ENCODE measurements around the gene CLK4. TPM values are rescaled to one million over a fixed set of nuclear protein-coding genes. Genes with fewer than 3 reads are reported as not detected.

The CLK4 gene
- total RNA-seq, 3 donors from 2014 or later (not counting 1 experiment from before 2014, with no cell fraction given) = 71.2 to 81.8 (median 78.0) TPM

- intact Hi-C loops (cut with micrococcal nuclease) = no loop called here
- Histone ChIP-seq H3K4me1 (ENCODE audit: control insufficient read depth, insufficient read depth, low read length) (no peaks in the 10 kb centered on the region), H3K27me3 (ENCODE audit: control insufficient read depth, insufficient read depth, low read length) (no peaks in the 10 kb centered on the region), H3K9me3 (ENCODE audit: control insufficient read depth, insufficient read depth, low read length) (no peaks in the 10 kb centered on the region), H3K27ac (ENCODE audit: low read length) (peak overlapping the region; percentile 38), H3K4me3 (ENCODE audit: low read length) (no peak overlapping the region), H3K36me3 (ENCODE audit: control insufficient read depth, insufficient read depth, low read length) (no peaks in the 10 kb centered on the region)
- no peaks in the 10 kb centered on the region for H3K36me3 Mint-ChIP-seq
- no peaks in the 10 kb centered on the region for H3K9me3 Mint-ChIP-seq
- no peak overlapping the region for H3K4me3 Mint-ChIP-seq
- TF ChIP-seq CTCF (IDR thresholded peaks at IDR 0.05) = no peak
- ATAC-seq (no peak), DNase-seq (no peak)
- peaks cover 12 to 44% of the 10 kb centered on the region in 2 donors for H3K27me3 Mint-ChIP-seq (ENCODE audit: low read depth in 2 of 2)
- 53% methylated on average over 8 of the region's 9 CpGs for WGBS (ENCODE audit: insufficient coverage)
- H3K4me1 Mint-ChIP-seq = no peaks in the 10 kb centered on the region
- H3K27ac Mint-ChIP-seq = no peak overlapping the region
These were observed 10.7 kb upstream of the CLK4 start for GRCh38 chr5:178637356-178638074.

GRCh38 chr5:178632285-178632684 lies 5.4 kb upstream of the CLK4 start:
- Mint-ChIP-seq H3K4me1 (no peaks in the 10 kb centered on the region), H3K36me3 (no peaks in the 10 kb centered on the region), H3K27ac (no peak overlapping the region), H3K9me3 (no peaks in the 10 kb centered on the region), H3K27me3 (ENCODE audit: low read depth in 2 of 2) (peaks cover 8 to 42% of the 10 kb centered on the region in 2 donors), H3K4me3 (no peak overlapping the region)
- Histone ChIP-seq H3K36me3 (ENCODE audit: control insufficient read depth, insufficient read depth, low read length) (no peaks in the 10 kb centered on the region), H3K27ac (ENCODE audit: low read length) (no peak overlapping the region), H3K27me3 (ENCODE audit: control insufficient read depth, insufficient read depth, low read length) (no peaks in the 10 kb centered on the region), H3K9me3 (ENCODE audit: control insufficient read depth, insufficient read depth, low read length) (no peaks in the 10 kb centered on the region), H3K4me1 (ENCODE audit: control insufficient read depth, insufficient read depth, low read length) (peaks cover 3% of the 10 kb centered on the region), H3K4me3 (ENCODE audit: low read length) (no peak overlapping the region)
- TF ChIP-seq CTCF (IDR thresholded peaks at IDR 0.05) = no peak
- DNase-seq (no peak), ATAC-seq (no peak)
- WGBS (ENCODE audit: insufficient coverage) = 39% methylated on average over 2 of the region's 4 CpGs
- intact Hi-C loops (cut with micrococcal nuclease) = no loop called here

- WGBS (ENCODE audit: insufficient coverage) = 34% methylated on average over 2 of the region's 2 CpGs
These were observed 4.1 kb upstream of the CLK4 start for GRCh38 chr5:178630951-178631350.

More at GRCh38 chr5:178630951-178631350, 4.1 kb upstream of the CLK4 start:
- DNase-seq = no peak
- H3K27ac ChIP-seq (ENCODE audit: low read length) = no peak overlapping the region
- no peak for TF ChIP-seq CTCF (IDR thresholded peaks at IDR 0.05)
- Mint-ChIP-seq H3K36me3 (no peaks in the 10 kb centered on the region), H3K27ac (no peak overlapping the region), H3K4me3 (no peak overlapping the region), H3K4me1 (peaks cover 3 to 7% of the 10 kb centered on the region in 2 donors), H3K9me3 (no peaks in the 10 kb centered on the region), H3K27me3 (ENCODE audit: low read depth in 2 of 2) (peaks cover 8 to 37% of the 10 kb centered on the region in 2 donors)
- ATAC-seq = no peak
- H3K9me3 ChIP-seq (ENCODE audit: control insufficient read depth, insufficient read depth, low read length) = no peaks in the 10 kb centered on the region
- H3K4me1 ChIP-seq (ENCODE audit: control insufficient read depth, insufficient read depth, low read length) = peaks cover 5% of the 10 kb centered on the region
- H3K36me3 ChIP-seq (ENCODE audit: control insufficient read depth, insufficient read depth, low read length) = no peaks in the 10 kb centered on the region
- H3K4me3 ChIP-seq (ENCODE audit: low read length) = no peak overlapping the region
- H3K27me3 ChIP-seq (ENCODE audit: control insufficient read depth, insufficient read depth, low read length) = no peaks in the 10 kb centered on the region
- intact Hi-C loops (cut with micrococcal nuclease) = no loop called here

Data from natural killer cell (primary cell).